ENCODE measurements around the gene DCHS1.

Gene DCHS1

DNA sequence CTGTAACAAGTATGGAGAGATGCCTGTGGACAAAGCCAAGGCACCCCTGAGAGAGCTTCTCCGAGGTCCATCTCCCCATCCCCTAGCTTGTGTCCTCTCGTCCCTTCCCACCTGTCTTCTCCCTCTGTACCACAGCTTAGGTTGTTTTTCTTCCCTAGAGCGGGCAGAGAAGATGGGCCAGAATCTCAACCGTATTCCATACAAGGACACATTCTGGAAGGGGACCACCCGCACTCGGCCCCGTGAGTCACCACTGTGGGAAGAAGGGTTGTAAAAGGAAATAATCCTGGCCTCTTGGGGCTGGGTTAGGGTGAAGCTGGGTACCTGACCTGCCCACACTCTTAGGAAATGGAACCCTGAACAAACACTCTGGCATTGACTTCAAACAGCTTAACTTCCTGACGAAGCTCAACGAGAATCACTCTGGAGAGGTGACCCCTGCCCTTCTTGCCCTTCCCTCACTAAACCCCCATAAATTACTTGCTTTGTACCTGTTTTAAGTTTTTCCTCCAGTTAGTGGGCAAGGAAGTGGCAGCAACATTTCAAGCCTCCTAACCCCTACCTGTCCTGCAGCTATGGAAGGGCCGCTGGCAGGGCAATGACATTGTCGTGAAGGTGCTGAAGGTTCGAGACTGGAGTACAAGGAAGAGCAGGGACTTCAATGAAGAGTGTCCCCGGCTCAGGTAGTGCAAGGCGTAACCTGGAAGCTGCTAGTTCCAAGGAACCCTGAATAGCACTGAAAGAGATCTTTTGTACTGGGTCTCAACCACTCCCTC, 46.7 kb downstream of the DCHS1 start:
- DNase-seq = no peak

DNA sequence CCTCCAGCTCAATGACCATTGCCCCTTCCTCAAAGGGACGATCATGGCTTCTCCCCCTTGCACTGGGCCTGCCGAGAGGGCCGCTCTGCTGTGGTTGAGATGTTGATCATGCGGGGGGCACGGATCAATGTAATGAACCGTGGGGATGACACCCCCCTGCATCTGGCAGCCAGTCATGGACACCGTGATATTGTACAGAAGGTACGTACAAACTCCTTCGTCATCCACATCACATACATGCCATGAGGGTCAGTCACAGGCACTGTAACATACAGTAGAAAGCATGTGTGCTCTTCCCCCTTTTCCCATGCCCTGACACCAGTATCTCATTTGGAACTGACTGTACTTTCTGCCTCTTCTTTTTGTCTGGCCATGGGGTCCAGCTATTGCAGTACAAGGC, 47.6 kb downstream of the DCHS1 start:
- DNase-seq = no peak

DNA sequence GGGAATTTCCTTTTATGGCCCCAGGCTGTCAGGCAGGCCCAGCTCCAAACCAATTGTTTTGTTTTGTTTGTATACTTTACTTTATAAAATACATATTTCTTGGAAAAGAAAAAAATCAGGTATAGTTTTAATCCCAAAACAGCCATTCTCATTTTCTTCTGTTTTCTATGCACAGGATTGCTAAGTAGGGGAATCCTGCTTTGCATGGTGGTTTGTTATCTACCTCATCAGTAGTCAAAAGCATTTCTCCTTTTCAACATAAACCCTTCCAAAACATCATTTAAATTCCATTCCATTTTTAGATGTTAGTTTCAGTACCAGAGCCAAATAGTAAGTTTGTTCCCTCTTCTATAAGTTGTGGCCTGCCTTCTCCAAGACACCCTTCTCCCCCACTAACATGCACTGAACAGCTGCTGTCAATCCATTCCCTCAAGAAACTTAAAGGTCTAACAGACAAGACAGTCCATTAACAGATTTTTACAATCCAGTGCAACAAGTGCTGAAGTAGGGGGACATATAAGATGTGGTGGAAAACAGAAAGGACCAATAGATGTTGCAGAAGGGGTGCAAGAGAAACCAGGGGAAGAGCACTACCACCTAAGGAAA, 48.3 kb downstream of the DCHS1 start:
- DNase-seq = no peak

DNA sequence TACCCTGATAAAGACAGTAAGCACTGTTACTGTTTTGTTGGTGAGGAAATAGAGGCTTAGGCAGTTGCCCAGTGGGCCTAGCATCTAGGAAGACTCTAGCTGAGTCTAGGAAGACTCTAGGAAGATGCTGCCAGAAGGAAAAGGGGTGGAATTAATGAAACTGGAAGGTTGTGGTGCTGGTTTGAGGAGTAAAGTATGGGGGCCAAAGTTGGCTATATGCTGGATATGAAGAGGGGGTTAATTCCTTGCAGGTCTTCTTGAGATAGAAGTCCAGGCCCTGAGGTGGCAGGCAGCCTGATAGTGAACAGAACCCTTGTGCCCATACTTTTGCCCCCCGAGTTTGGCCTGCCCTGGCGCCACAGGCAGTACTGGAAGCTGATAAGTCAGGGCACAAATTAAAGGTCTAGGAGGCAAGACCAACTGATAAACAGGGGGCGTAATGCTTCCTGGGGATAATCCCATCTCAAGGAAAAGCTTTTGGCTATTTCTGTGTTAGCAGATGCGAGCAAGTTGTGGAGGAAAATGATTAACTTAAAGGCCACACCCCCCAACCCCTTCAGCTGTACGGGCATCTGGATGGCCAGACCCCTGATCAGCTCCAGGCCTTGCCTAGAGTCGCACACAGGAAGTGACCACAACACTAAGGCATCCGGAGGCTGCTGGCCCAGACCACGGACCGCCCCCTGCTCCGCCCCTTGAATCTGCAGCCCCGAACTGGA, 49.0 kb downstream of the DCHS1 start:
- peak; percentile 18 for DNase-seq

DNA sequence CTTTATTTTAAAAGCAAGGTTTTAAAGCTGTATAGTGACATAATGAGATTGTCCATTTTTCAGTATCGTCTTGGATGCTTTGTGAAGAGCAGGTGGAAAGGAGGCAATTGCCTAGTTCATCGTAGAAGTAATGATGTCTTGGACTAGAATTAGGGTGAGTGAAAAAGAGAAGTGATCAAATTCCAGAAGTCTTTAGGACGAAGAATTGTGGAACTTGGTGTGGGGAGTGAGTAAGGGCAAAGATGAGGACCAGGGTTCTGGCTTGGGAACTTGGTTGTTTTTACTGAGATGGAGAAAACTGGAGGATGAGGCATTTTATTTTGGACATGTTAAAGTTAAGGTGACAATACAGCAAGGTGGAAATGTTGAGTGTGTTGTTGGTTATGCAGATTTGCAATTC, 50.8 kb downstream of the DCHS1 start:
- DNase-seq = no peak

DNA sequence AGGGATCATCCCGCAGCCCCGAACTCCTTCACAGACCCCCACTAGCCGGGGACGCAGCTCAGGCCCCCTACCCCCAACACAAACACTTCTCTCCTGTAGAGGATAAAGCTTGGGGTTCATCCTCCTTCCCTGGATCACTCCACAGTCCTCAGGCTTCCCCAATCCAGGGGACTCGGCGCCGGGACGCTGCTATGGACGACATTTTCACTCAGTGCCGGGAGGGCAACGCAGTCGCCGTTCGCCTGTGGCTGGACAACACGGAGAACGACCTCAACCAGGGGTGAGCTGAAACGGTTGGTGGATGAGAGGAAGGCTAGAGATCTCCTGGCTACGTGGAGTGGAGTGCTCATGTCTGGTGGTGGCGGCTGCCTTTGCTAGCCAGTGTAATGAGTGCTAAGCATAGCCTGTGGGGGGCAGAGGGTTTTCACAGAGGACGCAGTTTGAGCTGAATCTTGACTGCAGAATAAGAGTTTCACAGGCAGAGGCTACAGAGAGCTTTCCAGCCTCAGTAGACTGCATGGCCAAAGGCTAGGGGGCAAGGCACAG, 51.5 kb downstream of the DCHS1 start:
- DNase-seq = no peak

DNA sequence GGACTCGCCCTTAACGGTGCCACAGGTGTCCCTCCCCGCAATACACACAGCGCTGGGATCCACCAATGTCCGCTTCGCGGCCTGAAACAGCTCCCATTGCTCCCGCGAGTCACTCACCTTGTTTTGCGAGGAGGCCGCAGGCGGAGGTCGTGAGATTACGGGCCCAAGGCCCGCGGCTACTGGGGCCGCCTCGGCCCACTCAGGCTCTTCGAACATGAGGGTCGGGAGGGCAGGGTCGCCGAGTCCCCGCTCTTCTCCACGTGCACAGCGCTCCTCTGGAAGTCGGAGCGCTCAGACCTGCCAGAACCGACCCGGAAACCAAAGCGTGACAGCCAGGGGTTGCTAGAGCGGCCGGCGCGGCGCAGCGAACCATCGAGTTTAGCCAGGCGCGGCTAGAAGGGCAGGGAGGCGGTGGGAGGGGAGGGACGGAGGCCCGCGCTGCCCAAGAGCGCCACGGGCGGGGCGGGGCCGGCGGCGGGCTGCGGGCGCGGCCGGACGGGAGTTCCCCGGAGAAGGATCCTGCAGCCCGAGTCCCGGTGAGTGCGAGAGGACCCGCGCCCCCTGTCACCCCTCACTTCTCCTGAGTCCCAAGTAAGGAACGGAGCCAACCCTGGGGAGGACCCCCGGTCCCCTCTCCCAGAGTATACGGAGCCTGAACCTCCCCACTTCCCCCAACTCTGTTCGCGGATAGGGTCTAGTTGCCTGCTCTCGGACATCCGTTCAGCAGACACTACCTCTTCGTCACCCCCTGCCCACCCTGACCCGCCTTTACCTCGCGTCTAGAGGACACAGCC, 52.1 kb downstream of the DCHS1 start, which contains the start of the genes ILK and RRP8:
Gene ILK (plus strand): TSS at position 488 of the 794 bp plus-strand sequence. CDS start 498 bp downstream, outside the sequence.
Gene RRP8 (minus strand): TSS at position 330 of the 794 bp plus-strand sequence. CDS start 114 bp downstream, at position 216.
- DNase-seq = peak; percentile 81

DNA sequence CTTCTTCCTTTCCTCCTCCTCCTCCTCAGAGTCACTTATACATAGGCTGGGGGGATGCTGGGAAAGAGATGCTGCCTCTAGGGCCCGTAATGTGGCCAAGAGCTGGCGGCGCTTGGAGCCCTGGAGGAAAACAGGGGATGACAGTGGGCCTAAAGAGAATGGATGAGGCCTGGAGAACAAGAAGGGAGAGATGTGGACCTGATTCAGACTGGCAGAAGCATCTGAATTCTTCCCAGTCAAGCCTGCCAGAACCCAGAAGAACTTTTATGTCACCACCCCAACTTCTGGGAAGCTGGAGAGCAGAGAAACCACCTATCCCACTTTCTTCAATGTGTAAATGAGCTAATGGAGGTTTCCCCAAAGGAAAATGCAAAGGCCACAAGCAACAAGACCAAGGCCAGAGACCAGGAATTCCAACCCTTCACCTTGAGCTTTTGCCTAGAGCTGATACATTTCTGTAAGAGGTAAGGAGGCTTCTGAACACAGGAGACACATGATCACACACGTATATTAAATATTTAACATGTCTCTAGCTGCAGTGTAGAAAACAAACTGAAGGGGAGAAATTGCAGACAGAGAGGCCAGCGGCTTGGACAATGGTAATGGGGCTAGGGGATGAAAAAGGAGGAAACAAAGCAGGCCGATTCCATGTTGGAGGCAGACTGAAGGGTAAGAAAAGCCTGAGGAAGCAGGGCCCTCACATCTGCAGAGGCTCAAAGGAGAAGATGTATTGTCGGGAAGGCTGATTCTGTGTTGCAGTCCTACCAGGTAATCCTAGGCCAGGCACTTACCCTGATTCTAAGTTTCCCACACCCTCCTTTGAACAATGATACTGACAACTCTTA, 53.3 kb downstream of the DCHS1 start:
- DNase-seq = no peak

DNA sequence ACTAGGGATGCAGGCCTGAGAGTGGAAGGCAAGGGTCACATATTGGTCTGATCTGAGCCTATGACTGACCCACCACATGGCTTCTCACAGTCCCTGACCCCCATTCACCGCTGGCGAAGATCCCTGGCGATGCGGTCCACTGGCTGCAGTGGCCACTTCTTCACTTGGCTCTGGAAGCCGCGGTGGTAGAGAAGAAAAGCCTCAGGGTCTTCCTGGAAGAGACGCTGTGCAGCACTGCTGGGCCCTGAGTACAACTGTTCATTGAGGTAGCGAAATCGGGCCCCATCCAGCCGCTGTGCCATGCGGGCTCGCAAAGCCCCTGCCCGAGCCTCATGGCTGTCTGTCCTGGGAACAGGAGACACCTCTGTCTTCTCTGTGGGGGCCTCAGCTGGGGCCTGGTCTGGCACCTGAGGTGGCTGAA, 54.6 kb downstream of the DCHS1 start:
- DNase-seq = no peak

DNA sequence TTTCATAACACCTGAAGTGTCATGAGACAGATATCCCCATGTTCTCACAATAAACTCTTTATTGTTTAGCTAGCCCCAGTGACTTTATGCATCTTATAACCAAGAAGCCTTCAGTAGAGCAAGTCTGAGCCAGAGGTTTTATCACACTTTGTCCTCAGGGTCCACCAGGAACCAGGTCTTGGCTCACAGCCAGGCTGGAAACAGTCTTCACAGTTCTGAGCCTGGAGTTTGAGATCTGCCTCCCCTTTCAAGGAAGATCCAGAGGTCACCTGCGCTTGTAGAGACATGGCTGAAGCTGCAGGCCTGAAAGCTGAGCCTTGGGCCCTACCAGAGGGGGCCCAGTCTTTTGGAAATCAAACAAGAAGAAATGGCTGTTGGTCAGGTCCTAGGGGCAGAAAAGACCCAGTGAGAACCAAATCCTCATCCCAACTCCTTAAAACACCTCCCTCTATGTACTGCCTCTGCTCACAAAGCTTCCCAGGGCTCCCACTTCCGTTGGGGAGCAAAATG, 55.7 kb downstream of the DCHS1 start:
- no peak for DNase-seq

DNA sequence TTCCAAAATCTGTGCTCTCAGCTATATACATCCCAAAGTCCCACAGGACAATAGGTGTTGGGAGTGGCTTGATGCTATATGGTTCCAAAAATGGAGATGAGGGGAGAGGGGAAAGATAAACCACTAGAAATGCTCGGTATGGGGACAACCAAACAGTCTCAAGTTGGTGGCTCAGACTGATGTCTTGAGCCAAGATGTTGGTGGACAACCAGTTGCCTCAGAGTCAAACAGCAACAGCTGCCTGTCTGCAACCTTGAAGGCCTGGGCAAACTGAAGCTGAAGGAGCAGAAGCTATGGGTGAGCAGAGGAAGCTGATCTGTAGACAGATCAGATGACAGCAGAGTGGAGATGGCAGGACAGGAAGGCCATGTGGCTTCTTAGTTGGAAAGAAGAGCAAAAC, 56.2 kb downstream of the DCHS1 start:
- DNase-seq = no peak

DNA sequence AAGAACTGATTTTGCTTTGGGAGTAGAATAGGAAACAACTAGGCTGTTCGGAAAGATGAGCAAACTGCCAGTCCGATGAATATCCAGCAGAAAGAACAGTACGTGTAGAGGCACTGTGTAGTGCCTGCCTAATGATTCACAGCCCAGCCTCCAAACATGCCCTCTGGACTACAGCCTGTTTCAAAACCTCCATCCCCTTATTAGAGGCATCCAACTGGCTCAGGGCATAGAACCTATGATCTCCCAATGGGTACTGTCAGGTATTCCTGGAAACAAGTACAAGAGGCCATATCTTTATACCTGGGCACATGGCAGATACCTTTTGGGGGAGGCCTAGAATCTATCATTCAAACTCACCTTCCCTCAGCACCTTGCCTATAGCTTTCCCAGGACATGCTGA, 57.1 kb downstream of the DCHS1 start:
- no peak for DNase-seq

DNA sequence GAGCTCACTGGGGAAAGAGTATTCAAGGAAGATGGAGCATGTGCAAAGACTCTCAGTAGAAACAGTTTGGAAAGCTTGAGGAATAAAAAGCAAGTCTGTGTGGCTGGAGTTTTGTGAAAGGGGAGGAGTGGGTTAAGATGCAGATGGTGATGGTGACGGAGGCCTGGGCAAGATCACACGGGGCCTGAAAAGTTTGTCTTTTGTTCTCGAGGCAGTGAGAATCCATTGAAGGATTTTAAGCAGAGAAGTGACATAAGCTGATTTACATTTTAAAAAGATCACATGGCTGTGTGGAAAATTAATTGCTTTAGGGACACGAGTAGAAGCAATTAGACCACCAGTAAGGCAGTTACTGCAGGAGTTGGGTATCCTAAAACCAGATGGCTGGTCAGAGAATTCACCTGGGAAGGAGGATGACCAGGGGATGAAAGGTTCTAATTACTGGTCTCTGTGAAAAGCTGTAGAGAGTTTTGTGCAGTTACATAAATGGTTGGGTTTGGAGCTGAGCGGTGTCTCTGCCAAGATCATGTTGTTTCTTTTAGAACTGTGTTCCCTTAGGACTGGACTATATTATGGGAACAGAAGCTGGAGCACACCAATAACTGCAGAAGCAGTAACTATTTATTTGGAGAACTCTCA, 59.3 kb downstream of the DCHS1 start:
- DNase-seq = no peak

DNA sequence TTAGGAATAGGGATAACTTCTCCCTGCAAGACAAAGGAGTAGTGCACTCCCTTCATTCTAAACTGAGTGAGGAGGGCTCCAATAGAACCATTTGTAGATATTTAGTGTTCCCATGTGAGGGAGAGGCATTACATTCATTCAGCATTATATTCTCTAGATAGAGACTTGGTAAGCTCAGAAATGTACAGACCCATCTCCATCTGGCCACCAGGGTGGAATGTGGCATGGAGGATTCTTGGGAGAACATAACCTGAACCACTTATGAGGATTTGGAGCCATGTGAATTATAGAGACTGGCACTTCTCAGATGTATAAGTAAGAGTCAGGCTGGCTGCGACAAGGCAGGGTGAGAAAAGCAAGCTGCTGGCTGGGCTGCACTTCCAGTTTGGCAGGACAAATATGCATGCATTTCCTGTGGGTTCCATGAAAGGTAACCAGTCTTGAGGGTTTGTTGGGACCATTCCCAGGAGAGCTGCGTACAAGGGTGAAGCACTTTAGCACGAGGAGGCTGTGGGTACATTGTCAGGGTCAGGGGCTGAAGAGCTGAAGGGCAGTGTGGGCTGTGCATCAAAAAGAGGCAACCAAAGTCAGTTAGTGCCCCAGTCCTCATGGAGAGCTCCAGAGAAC, 61.4 kb downstream of the DCHS1 start:
- no peak for DNase-seq

DNA sequence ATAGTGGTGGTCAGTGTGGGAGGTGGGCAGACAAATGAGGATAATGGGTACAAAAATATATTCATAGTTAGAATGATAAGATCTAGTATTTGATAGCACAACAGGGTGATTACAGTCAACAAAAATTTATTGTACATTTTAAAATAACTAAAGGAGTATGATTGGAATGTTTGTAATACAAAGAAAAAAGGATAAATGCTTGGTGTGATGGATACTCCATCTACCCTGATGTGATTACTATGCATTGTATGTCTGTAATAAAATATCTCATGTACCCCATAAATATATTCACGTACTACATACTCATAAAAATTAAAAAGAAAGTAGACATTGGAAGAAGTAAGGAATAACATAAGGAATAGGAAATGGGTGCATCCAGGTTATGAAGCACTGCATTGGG, 67.6 kb downstream of the DCHS1 start:
- DNase-seq = no peak

DNA sequence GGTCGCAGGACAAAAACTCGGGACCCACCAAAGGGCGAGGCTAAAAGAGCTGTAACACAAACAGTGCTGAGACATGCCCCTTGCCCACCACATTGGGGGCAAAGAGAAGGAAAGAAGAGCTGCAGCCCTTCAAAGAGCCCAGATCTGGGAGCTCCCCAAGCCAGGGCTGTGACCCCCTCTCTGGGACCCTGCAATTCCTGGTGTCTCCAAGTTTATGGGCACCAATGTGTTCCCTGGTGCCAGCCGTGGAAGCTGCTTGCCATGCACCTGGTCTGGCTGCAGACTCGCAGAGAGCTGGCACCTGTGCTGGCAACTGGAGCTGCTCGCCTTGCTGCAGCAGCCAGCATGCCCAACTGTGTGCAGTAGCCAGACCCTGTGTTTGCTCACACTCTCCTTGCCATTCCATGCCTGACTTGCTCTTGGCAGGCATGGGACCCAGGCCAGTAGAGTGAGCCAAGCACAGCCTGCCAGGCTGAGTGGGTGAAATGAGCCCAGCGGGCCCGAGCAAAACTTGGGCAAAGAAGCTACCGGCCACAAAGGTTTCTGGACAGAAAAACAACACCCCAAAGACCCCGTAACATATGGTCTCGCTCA, 68.2 kb downstream of the DCHS1 start:
- DNase-seq = no peak

DNA sequence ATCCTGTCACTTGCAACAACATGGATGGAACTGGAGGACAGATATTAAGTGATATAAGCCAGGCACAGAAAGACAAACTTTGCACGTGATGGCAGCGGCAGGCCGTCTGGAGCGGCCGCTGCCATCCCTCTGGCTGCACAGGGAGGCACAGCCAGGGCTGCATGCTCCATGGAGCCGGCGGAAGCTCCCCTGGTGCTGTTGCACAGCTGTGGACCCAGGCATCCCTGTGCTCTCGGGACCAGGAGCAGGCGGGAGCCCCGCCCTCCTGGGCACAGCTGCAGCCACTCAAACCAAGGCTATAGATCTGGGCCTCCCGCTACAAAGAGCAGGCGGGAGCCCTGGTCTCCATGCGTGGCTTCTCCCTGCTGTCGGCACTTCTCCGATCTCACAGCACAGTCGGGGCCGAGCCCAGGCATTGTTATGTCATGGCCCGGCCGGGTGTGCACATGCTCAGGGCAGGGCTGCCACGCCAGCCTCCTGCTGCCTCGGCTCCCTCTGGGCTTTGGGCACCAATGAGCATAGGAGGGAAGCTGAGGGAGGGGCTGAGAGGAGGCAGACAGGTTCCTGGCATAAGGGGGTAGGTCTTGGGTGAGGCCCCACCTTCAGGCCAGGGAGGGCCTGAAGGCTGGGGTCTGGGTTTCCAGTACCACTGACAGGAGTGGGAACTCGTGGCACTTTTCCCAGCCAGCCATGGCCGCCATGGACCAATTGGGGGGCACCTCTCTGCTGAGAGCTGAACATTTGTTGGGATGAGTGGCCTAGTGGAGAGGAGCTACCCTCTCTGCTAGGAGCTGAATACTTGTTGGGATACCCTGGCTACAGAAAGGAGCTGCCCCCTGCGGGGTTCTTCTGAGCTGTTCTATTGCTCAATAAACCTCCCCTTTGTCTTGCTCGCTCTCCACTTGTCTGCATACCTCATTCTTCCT, 68.9 kb downstream of the DCHS1 start:
- DNase-seq = no peak

DNA sequence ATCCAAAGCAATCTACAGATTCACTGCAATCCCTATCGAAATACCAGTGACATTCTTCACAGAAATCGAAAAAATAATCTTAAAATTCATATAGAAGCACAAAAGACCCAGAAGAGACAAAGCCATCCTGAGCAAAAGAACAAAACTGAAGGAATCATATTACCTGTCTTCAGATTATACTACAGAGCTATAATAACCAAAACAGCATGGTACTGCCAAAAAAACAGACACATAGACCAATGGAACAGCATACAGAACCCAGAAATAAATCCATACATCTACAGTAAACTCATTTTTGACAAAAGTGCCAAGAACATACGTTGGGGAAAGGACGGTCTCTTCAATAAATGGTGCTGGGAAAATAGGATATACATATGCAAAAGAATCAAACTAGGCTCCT, 71.1 kb downstream of the DCHS1 start:
- DNase-seq = no peak

DNA sequence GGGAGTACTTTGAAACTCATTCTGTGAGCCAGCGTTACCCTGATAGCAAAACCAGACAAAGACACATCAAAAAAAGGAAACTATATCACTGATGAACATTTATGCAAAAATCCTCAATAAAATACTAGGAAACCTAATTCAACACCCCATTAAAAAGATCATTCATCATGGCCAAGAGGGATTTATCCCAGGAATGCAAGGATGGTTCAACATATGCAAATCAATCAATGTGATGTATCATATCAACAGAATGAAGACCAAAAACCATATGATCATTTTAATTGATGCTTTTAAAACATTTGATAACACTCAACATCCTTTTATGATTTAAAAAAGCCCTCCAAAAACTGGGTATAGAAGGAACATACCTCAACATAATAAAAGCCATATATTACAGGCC, 72.0 kb downstream of the DCHS1 start:
- DNase-seq = no peak
